Trophoblast cell (in vitro differentiated cells and primary cell): Measurements from ENCODE around the gene TUBB.
A peak's percentile ranks its signal among the peaks of the same experiment; 100 is the strongest.

Experiments
- DNase-seq, 2 donors: peaks; one replicate each; pipeline ENCODE4 v3.0.0-alpha.2; 2016
- H2AFZ ChIP-seq: 2 replicates; pipeline ENCODE4 v1.6.1; 2013; ENCODE audit warnings: low read length, moderate library complexity, mild to moderate bottlenecking; ENCODE audit not compliant: insufficient read depth, poor library complexity
- H2AK5ac ChIP-seq: 2 replicates; pipeline ENCODE4 v1.6.1; 2013; ENCODE audit warnings: mild to moderate bottlenecking, low read length
- H2BK120ac ChIP-seq: 2 replicates; pipeline ENCODE4 v1.6.1; 2013; ENCODE audit warnings: low read length, mild to moderate bottlenecking, moderate library complexity; ENCODE audit not compliant: insufficient read depth, poor library complexity
- H2BK12ac ChIP-seq: 2 replicates; pipeline ENCODE4 v1.6.1; 2013; ENCODE audit warnings: mild to moderate bottlenecking, low read length, moderate library complexity
- H2BK5ac ChIP-seq: 2 replicates; pipeline ENCODE4 v1.6.1; 2013; ENCODE audit warnings: low read length, low read depth, moderate library complexity, mild to moderate bottlenecking; ENCODE audit not compliant: poor library complexity
- H3K14ac ChIP-seq: 2 replicates; pipeline ENCODE4 v1.6.1; 2013; ENCODE audit warnings: mild to moderate bottlenecking, low read length
- H3K18ac ChIP-seq: 2 replicates; pipeline ENCODE4 v1.6.1; 2013; ENCODE audit warnings: mild to moderate bottlenecking, low read length
- H3K23ac ChIP-seq: 2 replicates; pipeline ENCODE4 v1.6.1; 2013; ENCODE audit warnings: low read length
- H3K27ac ChIP-seq: 2 replicates; pipeline ENCODE4 v1.5.1; 2013; ENCODE audit warnings: low read depth, mild to moderate bottlenecking, inconsistent platforms, low read length, moderate library complexity
- H3K27me3 ChIP-seq: 2 replicates; pipeline ENCODE4 v1.6.1; 2013; ENCODE audit warnings: inconsistent platforms, mild to moderate bottlenecking, low read length, moderate library complexity; ENCODE audit not compliant: insufficient read depth
- H3K36me3 ChIP-seq, 2 experiments: 1 replicate in 1 of 2; 2 replicates in 1 of 2; pipeline ENCODE4 v1.6.1; 2013; ENCODE audit warnings: low read length in 2 of 2, mild to moderate bottlenecking in 2 of 2, moderate library complexity in 1 of 2; ENCODE audit not compliant: insufficient read depth in 2 of 2, control insufficient read depth in 1 of 2
- H3K4ac ChIP-seq: 2 replicates; pipeline ENCODE4 v1.6.1; 2013; ENCODE audit warnings: low read depth, mild to moderate bottlenecking, low read length, moderate library complexity
- H3K4me1 ChIP-seq, 2 experiments: 1 replicate in 1 of 2; 2 replicates in 1 of 2; pipeline ENCODE4 v1.6.1; 2013; ENCODE audit warnings: low read length in 2 of 2, mild to moderate bottlenecking in 2 of 2, moderate library complexity in 1 of 2; ENCODE audit not compliant: insufficient read depth in 2 of 2, control insufficient read depth in 1 of 2
- H3K4me2 ChIP-seq: 2 replicates; pipeline ENCODE4 v1.6.1; 2013; ENCODE audit warnings: inconsistent platforms, mild to moderate bottlenecking, low read length, moderate library complexity
- H3K4me3 ChIP-seq: 2 replicates; pipeline ENCODE4 v1.5.1; 2013; ENCODE audit warnings: mild to moderate bottlenecking, low read depth, low read length, inconsistent platforms
- H3K79me1 ChIP-seq: one replicate; pipeline ENCODE4 v1.6.1; 2013; ENCODE audit warnings: low read length
- H3K79me2 ChIP-seq: 2 replicates; pipeline ENCODE4 v1.6.1; 2013; ENCODE audit warnings: low read length, mild to moderate bottlenecking; ENCODE audit not compliant: control insufficient read depth, insufficient read depth, poor library complexity
- H3K9ac ChIP-seq: 2 replicates; pipeline ENCODE4 v1.6.1; 2013; ENCODE audit warnings: mild to moderate bottlenecking, low read length
- H3K9me3 ChIP-seq: 2 replicates; pipeline ENCODE4 v1.6.1; 2013; ENCODE audit warnings: low read depth, mild to moderate bottlenecking, control low read depth, inconsistent platforms, low read length; ENCODE audit not compliant: insufficient read depth
- H4K12ac ChIP-seq: 2 replicates; pipeline ENCODE4 v1.6.1; 2013; ENCODE audit warnings: low read depth, mild to moderate bottlenecking, low read length, moderate library complexity
- H4K8ac ChIP-seq: 2 replicates; pipeline ENCODE4 v1.6.1; 2013; ENCODE audit warnings: low read depth, mild to moderate bottlenecking, low read length, moderate library complexity
- H4K91ac ChIP-seq: one replicate; pipeline ENCODE4 v1.6.1; 2013; ENCODE audit warnings: low read depth, mild to moderate bottlenecking, low read length, moderate library complexity
- WGBS: extraction: QIAGEN DNeasy Blood & Tissue Kit; methylation state at CpG from one replicate; pipeline ENCODE4 v1.1.7; 2013; ENCODE audit warnings: missing lambda C conversion rate; ENCODE audit not compliant: insufficient read length, insufficient coverage; ENCODE audit errors: extremely low coverage; 5-methylcytosine and 5-hydroxymethylcytosine counted together

TUBB gene

GRCh38 chr6:30689985-30690384 lies 30.2 kb upstream of the TUBB start:
- peaks cover 22% of the 10 kb centered on the region for H3K79me2 ChIP-seq
- DNase-seq = no peak
- peaks cover 26 to 27% of the 10 kb centered on the region in 2 experiments for H3K4me1 ChIP-seq
- peaks cover 25% of the 10 kb centered on the region for H3K79me1 ChIP-seq
- H2AFZ ChIP-seq = no peak overlapping the region
- no peak overlapping the region for H2BK120ac ChIP-seq
- H3K4me2 ChIP-seq = peak overlapping the region; percentile 56
- no peak overlapping the region for H3K4ac ChIP-seq
- H4K12ac ChIP-seq = no peak overlapping the region
- peaks cover 3 to 8% of the 10 kb centered on the region in 2 experiments for H3K36me3 ChIP-seq
- H2BK5ac ChIP-seq = no peak overlapping the region
- H3K9me3 ChIP-seq = peaks cover 1% of the 10 kb centered on the region
- no peaks in the 10 kb centered on the region for H3K27me3 ChIP-seq
- H3K27ac ChIP-seq = no peak overlapping the region
- no peak overlapping the region for H3K14ac ChIP-seq
- no peak overlapping the region for H3K23ac ChIP-seq
- H4K8ac ChIP-seq = no peak overlapping the region
- H3K9ac ChIP-seq = peak overlapping the region; percentile 30
- H2BK12ac ChIP-seq = peak overlapping the region; percentile 14
- no peak overlapping the region for H3K18ac ChIP-seq
- H2AK5ac ChIP-seq = no peak overlapping the region
- WGBS = no CpG with 5 or more reads among the region's 4 CpGs
- H4K91ac ChIP-seq = peak overlapping the region; percentile 40
- no peak overlapping the region for H3K4me3 ChIP-seq

- DNase-seq = peak; percentile 88 to 92
- Histone ChIP-seq H3K27ac (peak within 1 kb of the TSS; percentile 77), H3K79me1 (peaks cover 22% of the 10 kb centered on the region), H3K4ac (peak within 1 kb of the TSS; percentile 49), H2BK12ac (peak within 1 kb of the TSS; percentile 75), H4K8ac (peak within 1 kb of the TSS; percentile 86), H3K9ac (peak within 1 kb of the TSS; percentile 50), H2AFZ (peak within 1 kb of the TSS; percentile 94), H4K91ac (peak within 1 kb of the TSS; percentile 85), H2BK5ac (peak within 1 kb of the TSS; percentile 83), H2BK120ac (peak within 1 kb of the TSS; percentile 75), H3K18ac (peak within 1 kb of the TSS; percentile 96), H3K79me2 (peaks cover 15% of the 10 kb centered on the region), H3K4me3 (peak within 1 kb of the TSS; percentile 81), H3K23ac (no peak within 1 kb of the TSS), H3K4me1 (peaks cover 20 to 21% of the 10 kb centered on the region in 2 experiments), H3K4me2 (peak within 1 kb of the TSS; percentile 74), H4K12ac (peak within 1 kb of the TSS; percentile 80), H3K27me3 (no peaks in the 10 kb centered on the region), H3K14ac (peak within 1 kb of the TSS; percentile 91), H2AK5ac (no peak within 1 kb of the TSS), H3K9me3 (peaks cover 1% of the 10 kb centered on the region), H3K36me3 (peaks cover 2 to 5% of the 10 kb centered on the region in 2 experiments)
- WGBS = no CpG with 5 or more reads among the region's 40 CpGs
These were observed 29.5 kb upstream of the TUBB start, which contains the start of gene NRM for GRCh38 chr6:30690403-30691207. Gene NRM, minus strand, starts transcription at chr6:30690984. Its CDS starts 10 bp downstream, at chr6:30690974.

- Histone ChIP-seq H4K12ac (no peak overlapping the region), H2AFZ (no peak overlapping the region), H3K4ac (no peak overlapping the region), H3K27ac (no peak overlapping the region), H3K23ac (no peak overlapping the region), H3K18ac (no peak overlapping the region), H3K4me2 (peak overlapping the region; percentile 74), H3K4me1 (peaks cover 15 to 17% of the 10 kb centered on the region in 2 experiments), H3K14ac (no peak overlapping the region), H3K27me3 (no peaks in the 10 kb centered on the region), H2BK12ac (no peak overlapping the region), H4K91ac (no peak overlapping the region), H2BK120ac (no peak overlapping the region), H3K79me1 (peaks cover 15% of the 10 kb centered on the region), H3K4me3 (no peak overlapping the region), H3K9me3 (peaks cover 1% of the 10 kb centered on the region), H4K8ac (no peak overlapping the region), H3K36me3 (peaks cover 0 to 5% of the 10 kb centered on the region in 2 experiments), H3K79me2 (peaks cover 8% of the 10 kb centered on the region), H3K9ac (no peak overlapping the region), H2BK5ac (no peak overlapping the region), H2AK5ac (no peak overlapping the region)
- no CpG with 5 or more reads among the region's 8 CpGs for WGBS
- DNase-seq = peak; percentile 55 to 58
These were observed 28.8 kb upstream of the TUBB start for GRCh38 chr6:30691208-30691847.

GRCh38 chr6:30696432-30696831 lies 23.7 kb upstream of the TUBB start:
- Histone ChIP-seq H3K14ac (no peak overlapping the region), H3K18ac (no peak overlapping the region), H3K4me1 (peaks cover 5 to 8% of the 10 kb centered on the region in 2 experiments), H2AK5ac (no peak overlapping the region), H3K9ac (no peak overlapping the region), H4K8ac (no peak overlapping the region), H2BK120ac (no peak overlapping the region), H3K79me1 (no peaks in the 10 kb centered on the region), H3K27me3 (no peaks in the 10 kb centered on the region), H4K12ac (no peak overlapping the region), H3K36me3 (peaks cover 0 to 2% of the 10 kb centered on the region in 2 experiments), H2BK12ac (no peak overlapping the region), H2BK5ac (no peak overlapping the region), H3K23ac (no peak overlapping the region), H4K91ac (no peak overlapping the region), H3K27ac (no peak overlapping the region), H3K9me3 (no peaks in the 10 kb centered on the region), H2AFZ (no peak overlapping the region), H3K4me3 (no peak overlapping the region), H3K4me2 (no peak overlapping the region), H3K4ac (no peak overlapping the region), H3K79me2 (no peaks in the 10 kb centered on the region)
- WGBS = no CpG with 5 or more reads among the region's 5 CpGs
- no peak for DNase-seq
